CD1c-positive myeloid dendritic cell (primary cell): Measurements from ENCODE around the gene MLANA.

Experiments
- DNase-seq: peaks from one replicate; pipeline ENCODE4 v3.0.0-alpha.2; 2016; ENCODE audit errors: extremely low spot score

Gene MLANA

DNA sequence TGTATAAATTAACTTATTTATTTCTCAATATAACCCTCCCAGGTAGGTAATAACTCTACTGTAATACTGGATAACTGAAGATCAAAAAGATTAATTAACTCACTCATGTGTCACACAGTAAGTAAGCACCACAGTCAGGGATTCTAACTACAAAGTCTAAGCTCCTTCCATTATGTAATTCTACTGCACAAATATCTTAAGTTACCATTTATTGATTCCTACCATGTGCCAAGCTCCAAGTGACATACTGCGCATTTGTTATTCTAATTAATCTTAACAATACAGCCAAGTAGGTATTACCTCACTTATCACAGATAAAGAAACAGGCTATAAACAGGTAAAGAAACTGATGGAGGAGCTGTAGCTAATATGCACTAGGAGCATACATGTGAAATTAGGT, 66.5 kb downstream of the MLANA start:
- DNase-seq: no peak

DNA sequence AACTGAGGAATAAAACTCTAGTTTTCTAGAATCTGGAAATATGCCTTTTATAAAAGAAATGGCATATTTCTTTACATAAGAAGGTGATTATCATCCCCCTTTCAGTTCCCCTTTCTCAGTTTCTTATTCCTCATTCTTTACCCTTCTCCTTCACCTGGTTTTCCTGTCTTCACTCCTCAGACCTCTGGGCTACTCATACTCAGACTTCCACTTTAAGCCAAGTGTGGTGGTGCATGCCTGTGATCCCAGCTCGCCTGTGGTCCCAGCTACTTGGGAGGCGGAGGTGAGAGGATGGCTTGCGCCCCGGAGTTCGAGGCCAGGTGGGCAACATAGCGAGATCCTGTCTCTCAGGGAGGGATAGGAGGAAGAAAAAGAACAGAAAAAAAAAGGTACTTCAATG, 67.6 kb downstream of the MLANA start:
- DNase-seq: no peak
